Ovary (tissue), 9 donors: ENCODE measurements around the gene LMO7. TPM values are rescaled to one million over a fixed set of nuclear protein-coding genes. Genes with fewer than 3 reads are reported as not detected.

Experiments used
- DNase-seq, 5 donors: peaks; one replicate each; pipeline ENCODE4 v3.0.0-alpha.2; 2019 to 2020
- H3K27ac ChIP-seq, 2 donors: fragments of 200-600 bp; one replicate each; pipeline versions ENCODE4 v1.5.1 to v1.8.0; 2019 to 2022
- H3K27me3 ChIP-seq: fragments of 200-600 bp; one replicate; pipeline ENCODE4 v1.8.0; 2022
- H3K36me3 ChIP-seq: fragments of 200-600 bp; sonication (generic); one replicate; pipeline ENCODE4 v1.5.1; 2019
- H3K4me1 ChIP-seq: one replicate; pipeline ENCODE4 v1.8.1; 2013; ENCODE audit warnings: mild to moderate bottlenecking, moderate library complexity; ENCODE audit not compliant: insufficient read depth
- H3K4me3 ChIP-seq: fragments of 200-600 bp; sonication (generic); one replicate; pipeline ENCODE4 v1.5.1; 2017
- H3K9me3 ChIP-seq, 2 donors: fragments of 200-600 bp in 1 of 2; sonication (generic) in 1 of 2; one replicate each; pipeline versions ENCODE4 v1.5.1 to v1.8.1; 2013 to 2019; ENCODE audit warnings: mild to moderate bottlenecking in 1 of 2, moderate library complexity in 1 of 2
- EP300 ChIP-seq: sonication (generic); formaldehyde crosslinking; IDR thresholded peaks from one replicate; pipeline ENCODE4 v1.6.1; 2017; ENCODE audit warnings: antibody characterized with exemption
- POLR2A ChIP-seq: fragments of 450-650 bp; IDR thresholded peaks from one replicate; pipeline ENCODE4 v1.6.1; 2017; ENCODE audit warnings: antibody characterized with exemption, mild to moderate bottlenecking, moderate library complexity
- WGBS, 3 donors: extraction: QIAGEN DNeasy Blood & Tissue Kit in 1 of 3; methylation state at CpG; one replicate each; pipeline versions ENCODE4 v1.1.5 to v1.1.7; 2013 to 2017; 5-methylcytosine and 5-hydroxymethylcytosine counted together
- intact Hi-C, 4 donors: fragments of 100-400 bp; cut with DNase I; formaldehyde crosslinking; loops; one replicate each; pipeline versions ENCODE4 v1.11.0 to v1.15.1; 2022 to 2023
- polyA plus RNA-seq, 2 donors: library from polyadenylated mRNA; stranded (reverse); fragments of 200-250 nt in 1 of 2; fragments of 350-450 nt in 1 of 2; fragmentation: Illumina TruSeq in 1 of 2; extraction: RNeasy Lipid Tissue Mini Kit (QIAGEN cat#74804) in 1 of 2; gene quantifications; one replicate each; pipeline ENCODE4 v1.2.3, GENCODE V29; 2013 to 2014
- total RNA-seq, 7 donors: library from RNA; depleted of rRNA in 2 of 7; stranded (reverse); fragments of >200 nt in 2 of 7; fragmentation: NEBNext Ultra II Directional in 3 of 7; extraction: Animal tissue kit (Norgen Biotek cat#: 25700) in 3 of 7; gene quantifications; one replicate each; pipeline versions ENCODE4 v1.1.0 to v1.2.4, GENCODE V29; 2016 to 2023
- TF ChIP-seq, protein P1 (sequence below), 3 donors: fragments of 450-650 bp in 2 of 3; fragments of 200-600 bp in 1 of 3; IDR thresholded peaks; one replicate each; pipeline versions ENCODE4 v1.5.1 to v1.8.0; 2016 to 2022; ENCODE audit warnings: antibody characterized with exemption in 3 of 3, mild to moderate bottlenecking in 1 of 3
- donor health status: DM: no; HTN: no; CAD: no; lungs with moderate emphysema.
- donor health status: DM: no; HTN: no; CAD: no.
- donor health status: Bipolar disorder and iron deficiency.
- donor health status: DM: yes; HTN: yes; CAD: no.
- donor health status: DM: no; HTN: no; CAD: no.
- donor health status: DM: yes; HTN: yes; CAD: no.

LMO7 gene
- total and polyA plus RNA-seq, 9 donors = 9.6 to 60.7 (median 20.1) TPM

DNA sequence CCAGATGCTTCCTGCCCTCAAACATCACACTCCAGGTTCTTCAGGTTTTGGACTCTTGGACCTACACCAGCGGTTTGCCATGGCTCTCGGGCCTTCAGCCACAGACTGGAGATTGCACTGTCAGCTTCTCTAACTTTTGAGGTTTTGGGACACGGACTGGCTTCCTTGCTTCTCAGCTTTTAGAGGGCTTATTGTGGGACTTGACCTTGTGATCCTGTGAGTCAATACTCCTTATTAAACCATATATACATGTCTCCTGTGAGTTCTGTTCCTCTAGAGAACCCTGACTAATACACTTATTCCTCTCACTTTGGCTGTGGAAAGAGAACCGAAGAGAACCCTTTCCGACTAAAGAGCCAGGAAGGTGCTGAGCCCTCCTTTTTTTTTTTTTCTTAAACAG lies 53.6 kb downstream of the LMO7 start:
- Histone ChIP-seq H3K4me3 (no peak overlapping the region), H3K9me3 (no peaks in the 10 kb centered on the region), H3K27me3 (no peaks in the 10 kb centered on the region), H3K36me3 (no peaks in the 10 kb centered on the region), H3K27ac (no peak overlapping the region), H3K4me1 (peaks cover under 1% of the 10 kb centered on the region)
- TF ChIP-seq POLR2A = no peak
- intact Hi-C loops = loop anchor here in 3 of 4 donors (5.0 to 10.0 kb wide), 4 partner anchors 183 to 1215 kb away; no protein-coding TSS in a partner anchor
- no peak for DNase-seq
- WGBS, 3 donors = 96 to 98% (median 97%) methylated on average over 5 of the region's 5 CpGs

DNA sequence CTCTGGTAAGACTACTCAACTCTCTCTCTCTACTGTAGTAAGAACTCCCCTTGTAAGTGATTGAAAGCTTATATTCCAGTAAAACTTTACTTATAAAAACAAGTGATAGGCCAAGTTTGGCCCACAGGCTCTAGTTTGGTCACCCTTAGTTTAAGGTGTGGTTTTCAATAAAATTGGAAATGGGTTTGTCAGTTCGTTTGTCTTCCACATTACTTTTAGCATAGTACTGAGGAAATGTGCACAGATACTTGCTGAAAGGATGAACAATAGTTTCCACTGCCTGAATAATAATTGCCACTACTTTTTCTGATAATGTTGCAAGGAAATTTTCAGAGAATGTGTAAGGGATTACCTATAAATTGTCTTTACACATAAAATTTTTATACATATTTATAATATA lies 54.5 kb downstream of the LMO7 start:
- intact Hi-C loops = loop anchor here in 2 of 4 donors (10.0 kb wide), 3 partner anchors 184 to 1214 kb away; no protein-coding TSS in a partner anchor
- no peaks in the 10 kb centered on the region for H3K9me3 ChIP-seq
- no peaks in the 10 kb centered on the region for H3K36me3 ChIP-seq
- H3K27me3 ChIP-seq = no peaks in the 10 kb centered on the region
- TF ChIP-seq POLR2A (no peak), EP300 (no peak)
- TF ChIP-seq, protein P1, sequence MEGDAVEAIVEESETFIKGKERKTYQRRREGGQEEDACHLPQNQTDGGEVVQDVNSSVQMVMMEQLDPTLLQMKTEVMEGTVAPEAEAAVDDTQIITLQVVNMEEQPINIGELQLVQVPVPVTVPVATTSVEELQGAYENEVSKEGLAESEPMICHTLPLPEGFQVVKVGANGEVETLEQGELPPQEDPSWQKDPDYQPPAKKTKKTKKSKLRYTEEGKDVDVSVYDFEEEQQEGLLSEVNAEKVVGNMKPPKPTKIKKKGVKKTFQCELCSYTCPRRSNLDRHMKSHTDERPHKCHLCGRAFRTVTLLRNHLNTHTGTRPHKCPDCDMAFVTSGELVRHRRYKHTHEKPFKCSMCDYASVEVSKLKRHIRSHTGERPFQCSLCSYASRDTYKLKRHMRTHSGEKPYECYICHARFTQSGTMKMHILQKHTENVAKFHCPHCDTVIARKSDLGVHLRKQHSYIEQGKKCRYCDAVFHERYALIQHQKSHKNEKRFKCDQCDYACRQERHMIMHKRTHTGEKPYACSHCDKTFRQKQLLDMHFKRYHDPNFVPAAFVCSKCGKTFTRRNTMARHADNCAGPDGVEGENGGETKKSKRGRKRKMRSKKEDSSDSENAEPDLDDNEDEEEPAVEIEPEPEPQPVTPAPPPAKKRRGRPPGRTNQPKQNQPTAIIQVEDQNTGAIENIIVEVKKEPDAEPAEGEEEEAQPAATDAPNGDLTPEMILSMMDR (IDR thresholded peaks at IDR 0.05) = no peak
- no peak overlapping the region for H3K4me3 ChIP-seq
- 86 to 89% (median 86%) methylated on average over 1 of the region's 1 CpG for WGBS, 3 donors
- no peak for DNase-seq
- no peak overlapping the region for H3K27ac ChIP-seq
- H3K4me1 ChIP-seq = no peaks in the 10 kb centered on the region

DNA sequence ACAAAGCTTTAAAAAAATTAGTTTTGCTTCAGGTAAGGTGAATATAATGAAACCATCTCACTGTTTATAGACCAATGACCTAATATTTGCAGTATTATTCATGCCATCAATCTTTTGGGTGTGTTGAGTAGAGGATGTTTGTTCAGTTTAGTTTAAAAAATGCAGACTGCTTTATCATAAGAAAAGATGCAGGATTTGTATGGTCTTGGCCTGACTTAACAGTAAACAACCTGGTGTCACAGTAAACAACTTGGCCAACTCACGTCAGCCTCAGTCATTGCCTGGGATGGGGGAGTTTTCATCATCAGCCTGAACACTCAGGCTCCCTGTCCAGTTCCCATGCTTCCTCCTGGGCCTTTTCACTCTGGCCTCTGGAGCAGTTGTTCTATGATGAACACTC lies 55.1 kb downstream of the LMO7 start:
- Histone ChIP-seq H3K4me1 (no peaks in the 10 kb centered on the region), H3K9me3 (no peaks in the 10 kb centered on the region), H3K27me3 (no peaks in the 10 kb centered on the region), H3K36me3 (no peaks in the 10 kb centered on the region), H3K27ac (no peak overlapping the region), H3K4me3 (no peak overlapping the region)
- TF ChIP-seq, protein P1 (IDR thresholded peaks at IDR 0.05) = no peak
- no peak for TF ChIP-seq POLR2A
- no peak for TF ChIP-seq EP300
- DNase-seq = no peak
- 59 to 92% (median 69%) methylated on average over 1 of the region's 1 CpG for WGBS, 3 donors
- intact Hi-C loops = loop anchor here in 2 of 4 donors (10.0 kb wide), 3 partner anchors 184 to 1214 kb away; no protein-coding TSS in a partner anchor

DNA sequence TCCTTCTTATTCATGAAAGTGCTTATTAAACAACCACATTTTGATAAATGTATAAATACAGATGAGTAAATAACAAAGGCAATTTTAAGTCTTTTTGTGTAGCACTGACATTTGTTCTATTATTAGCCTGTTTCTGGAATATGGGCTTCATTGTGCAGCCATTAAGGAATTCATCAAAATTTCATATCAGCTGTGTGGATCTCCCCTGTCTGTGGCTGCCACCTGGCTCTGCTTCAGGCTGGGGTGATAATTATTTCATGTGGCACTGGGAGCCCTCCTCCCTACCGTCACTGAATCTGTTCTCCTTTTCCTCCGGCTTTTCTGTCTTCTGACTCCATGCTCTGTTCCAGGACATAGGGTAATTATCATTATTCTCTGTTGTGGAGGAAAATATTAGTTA lies 57.1 kb downstream of the LMO7 start:
- Histone ChIP-seq H3K9me3 (no peaks in the 10 kb centered on the region), H3K27ac (no peak overlapping the region), H3K27me3 (no peaks in the 10 kb centered on the region), H3K4me3 (no peak overlapping the region), H3K4me1 (no peaks in the 10 kb centered on the region), H3K36me3 (no peaks in the 10 kb centered on the region)
- WGBS, 3 donors = 91 to 93% (median 92%) methylated on average over 2 of the region's 2 CpGs
- TF ChIP-seq EP300 = no peak
- TF ChIP-seq, protein P1 (IDR thresholded peaks at IDR 0.05) = no peak
- DNase-seq = no peak
- intact Hi-C loops = loop anchor here in 2 of 4 donors (10.0 kb wide), 3 partner anchors 182 to 1212 kb away; no protein-coding TSS in a partner anchor

DNA sequence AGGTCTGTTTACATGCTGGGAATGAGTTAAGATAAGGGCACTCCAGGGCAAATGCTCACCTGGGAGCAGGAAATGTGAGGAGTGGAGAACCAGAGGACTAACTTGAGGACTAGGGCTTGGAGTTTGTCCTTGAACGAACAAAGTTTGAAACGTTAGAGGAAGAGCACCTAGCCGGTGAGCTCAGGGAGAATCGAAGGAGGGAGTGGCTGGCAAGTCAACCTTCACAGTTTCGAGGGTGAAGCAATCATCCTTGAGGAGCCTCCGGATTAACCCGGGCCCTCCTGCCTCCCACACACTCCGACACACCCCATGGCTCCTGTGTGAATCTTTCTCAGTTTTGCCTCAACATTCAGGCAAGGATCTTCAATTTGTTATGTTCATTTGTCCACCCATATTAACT lies 58.6 kb downstream of the LMO7 start:
- no peak for DNase-seq

More for the DNA sequence above, 58.6 kb downstream of the LMO7 start:
- TF ChIP-seq EP300 = no peak
- TF ChIP-seq POLR2A = no peak
- TF ChIP-seq, protein P1 (IDR thresholded peaks at IDR 0.05) = no peak
- H3K4me3 ChIP-seq = no peak overlapping the region
- no peaks in the 10 kb centered on the region for H3K36me3 ChIP-seq
- H3K27ac ChIP-seq = no peak overlapping the region
- H3K4me1 ChIP-seq = no peaks in the 10 kb centered on the region
- H3K9me3 ChIP-seq = no peaks in the 10 kb centered on the region
- no peaks in the 10 kb centered on the region for H3K27me3 ChIP-seq
- intact Hi-C loops = loop anchor here in 2 of 4 donors (5.0 to 10.0 kb wide), 4 partner anchors 180 to 1210 kb away; no protein-coding TSS in a partner anchor
- 63 to 68% (median 66%) methylated on average over 8 of the region's 8 CpGs for WGBS, 3 donors
